HL-60/S4 treated with retinoic acid at 250 ng/mL for 4 days and 3 days (cell line): Measurements from ENCODE around the gene ARHGAP6.
"Not testable (repeated sequence)": the region's sequence is repeated elsewhere in the genome, so short reads cannot be mapped to it uniquely, and the experiment has no call there.

ENCODE experiments used
- in situ Hi-C: fragments of 300-500 bp; cut with MboI; formaldehyde crosslinking; loops from 2 replicates; pipeline ENCODE4 v1.7.0; 2022; ENCODE audit warnings: low sequenced_read_pairs

Gene ARHGAP6

GRCh38 chrX:11578301-11578700, 87.4 kb downstream of the ARHGAP6 start:
- in situ Hi-C loops: not testable (repeated sequence)

- in situ Hi-C loops: no loop called here
These were observed 88.1 kb downstream of the ARHGAP6 start for GRCh38 chrX:11577603-11578002.

- in situ Hi-C loops: no loop called here
These were observed 90.4 kb downstream of the ARHGAP6 start for GRCh38 chrX:11575332-11575731.

GRCh38 chrX:11567528-11568220, 98.0 kb downstream of the ARHGAP6 start:
- in situ Hi-C loops: no loop called here

GRCh38 chrX:11566789-11567188, 98.9 kb downstream of the ARHGAP6 start:
- in situ Hi-C loops: no loop called here

GRCh38 chrX:11566173-11566572, 99.5 kb downstream of the ARHGAP6 start:
- in situ Hi-C loops: no loop called here

- in situ Hi-C loops: no loop called here
These were observed 101.2 kb downstream of the ARHGAP6 start for GRCh38 chrX:11564546-11564945.

GRCh38 chrX:11562570-11562969, 103.2 kb downstream of the ARHGAP6 start:
- in situ Hi-C loops: no loop called here

- in situ Hi-C loops: no loop called here
These were observed 106.7 kb downstream of the ARHGAP6 start for GRCh38 chrX:11558972-11559371.

- in situ Hi-C loops: no loop called here
These were observed 108.6 kb downstream of the ARHGAP6 start for GRCh38 chrX:11557120-11557519.

GRCh38 chrX:11555759-11556158, 110.0 kb downstream of the ARHGAP6 start:
- in situ Hi-C loops: no loop called here

- in situ Hi-C loops: no loop called here
These were observed 112.1 kb downstream of the ARHGAP6 start for GRCh38 chrX:11553594-11553993.

GRCh38 chrX:11551151-11551550, 114.6 kb downstream of the ARHGAP6 start:
- in situ Hi-C loops: no loop called here

GRCh38 chrX:11546917-11547316, 118.8 kb downstream of the ARHGAP6 start:
- in situ Hi-C loops: loop anchor here (25.0 kb wide), 1 partner anchor 215 kb away; the partner anchor contains the start of gene MSL3

GRCh38 chrX:11543249-11543648, 122.5 kb downstream of the ARHGAP6 start:
- in situ Hi-C loops: loop anchor here (25.0 kb wide), 1 partner anchor 219 kb away; the partner anchor contains the start of gene MSL3

- in situ Hi-C loops: loop anchor here (25.0 kb wide), 1 partner anchor 221 kb away; the partner anchor contains the start of gene MSL3
These were observed 124.2 kb downstream of the ARHGAP6 start for GRCh38 chrX:11541510-11541909.

- in situ Hi-C loops: loop anchor here (25.0 kb wide), 1 partner anchor 222 kb away; the partner anchor contains the start of gene MSL3
These were observed 125.0 kb downstream of the ARHGAP6 start for GRCh38 chrX:11540532-11541377.

GRCh38 chrX:11537141-11537540, 128.6 kb downstream of the ARHGAP6 start:
- in situ Hi-C loops: loop anchor here (25.0 kb wide), 1 partner anchor 225 kb away; the partner anchor contains the start of gene MSL3

GRCh38 chrX:11535156-11535919, 130.4 kb downstream of the ARHGAP6 start:
- in situ Hi-C loops: loop anchor here (25.0 kb wide), 1 partner anchor 227 kb away; the partner anchor contains the start of gene MSL3

- in situ Hi-C loops: loop anchor here (25.0 kb wide), 1 partner anchor 229 kb away; the partner anchor contains the start of gene MSL3
These were observed 132.5 kb downstream of the ARHGAP6 start for GRCh38 chrX:11533199-11533651.
